ENCODE data around the gene OLIG2. TPM values are rescaled to one million over a fixed set of nuclear protein-coding genes. Genes with fewer than 3 reads are reported as not detected.

Gene OLIG2
- total and polyA plus RNA-seq, 2 donors (not counting 3 experiments of a cell fraction or from before 2014, with no cell fraction given), result not detected

- FAIRE-seq, result no peak
- intact Hi-C loops (cut with micrococcal nuclease), result loop anchor here (1.0 kb wide), 2 partner anchors 133 to 203 kb away; no protein-coding TSS in a partner anchor
These were observed 31.8 kb upstream of the OLIG2 start for GRCh38 chr21:32993894-32994293.

More at GRCh38 chr21:32993894-32994293, 31.8 kb upstream of the OLIG2 start:
- ChIA-PET POLR2A (no interaction called here), CTCF (interaction anchor here (0.6 to 8.7 kb wide), 50 partner anchors 8 to 451 kb away, joined by 3 to 279 read pairs (median 4); partner anchors contain the start of gene IFNAR1)
- Histone ChIP-seq H3K9ac (replicated peaks; ENCODE audit: extremely low read depth, insufficient read depth, low read length) (no peak overlapping the region), H4K20me1 (replicated peaks; ENCODE audit: control insufficient read depth, extremely low read depth, insufficient read depth, low read length) (no peaks in the 10 kb centered on the region), H3K27me3 (ENCODE audit: control insufficient read depth in 2 of 2, insufficient read depth in 2 of 2, low read length in 2 of 2) (peaks cover 17 to 35% of the 10 kb centered on the region in 2 experiments), H3K4me2 (ENCODE audit: insufficient read depth, low read length) (no peak overlapping the region), H3K36me3 (ENCODE audit: control insufficient read depth in 2 of 2, extremely low read depth in 1 of 2, insufficient read depth in 2 of 2, low read length in 2 of 2) (no peaks in the 10 kb centered on the region), H3K4me3 (replicated peaks in 1 of 3; ENCODE audit: insufficient read depth in 1 of 3, low read depth in 1 of 3, low read length in 3 of 3) (no peak overlapping the region), H3K27ac (ENCODE audit: insufficient read depth, low read depth, low read length) (no peak overlapping the region), H3K4me1 (ENCODE audit: control insufficient read depth, extremely low read depth, insufficient read depth, low read length) (no peaks in the 10 kb centered on the region), H2AFZ (ENCODE audit: low read depth, low read length) (no peak overlapping the region), H3K9me1 (replicated peaks; ENCODE audit: control insufficient read depth, extremely low read depth, insufficient read depth, low read length) (no peaks in the 10 kb centered on the region), H3K9me3 (replicated peaks; ENCODE audit: control insufficient read depth, insufficient read depth, low read length) (no peaks in the 10 kb centered on the region), H3K79me2 (ENCODE audit: control insufficient read depth, insufficient read depth, low read length) (no peaks in the 10 kb centered on the region)
- no peak for TF ChIP-seq MAX (IDR thresholded peaks at IDR 0.05; ENCODE audit: insufficient read depth, insufficient read length)
- no peak for TF ChIP-seq POLR2AphosphoS5 (IDR thresholded peaks at IDR 0.05; ENCODE audit: insufficient read depth, low read depth, low read length)
- TF ChIP-seq CTCF (IDR thresholded peaks at IDR 0.05; ENCODE audit: extremely low read depth in 1 of 2, insufficient read depth in 1 of 2, low read depth in 1 of 2, low read length in 2 of 2), result no peak
- TF ChIP-seq FOS (IDR thresholded peaks at IDR 0.05; ENCODE audit: borderline replicate concordance, insufficient read depth, low read length), result no peak
- TF ChIP-seq JUN (IDR thresholded peaks at IDR 0.05; ENCODE audit: borderline replicate concordance, insufficient read depth, insufficient read length, low read depth), result no peak
- no peak for TF ChIP-seq POLR2A (IDR thresholded peaks at IDR 0.05; ENCODE audit: low read depth, low read length)
- TF ChIP-seq EZH2 (IDR thresholded peaks at IDR 0.05; ENCODE audit: borderline replicate concordance, low read depth, low read length, severe bottlenecking), result no peak
- TF ChIP-seq MYC (IDR thresholded peaks at IDR 0.05; ENCODE audit: low read depth, low read length), result no peak
- TF ChIP-seq GATA2 (IDR thresholded peaks at IDR 0.05; ENCODE audit: insufficient read depth, insufficient read length, low read depth, low read length), result no peak
- dilution Hi-C loops (cut with MboI; ENCODE audit: extremely low pct_ligation_motif_present, low sequenced_read_pairs), result no loop called here
- DNase-seq (ENCODE audit: low read depth, low spot score), result no peak
- BruUV-seq (replicated peaks), result no TSS peak

All from endothelial cell of umbilical vein (primary cell).